GM13976 (cell line): Measurements from ENCODE around the gene RAB3C.
A peak's percentile ranks its signal among the peaks of the same experiment; 100 is the strongest.

Experiments
- DNase-seq: peaks from one replicate; pipeline ENCODE4 v3.0.0; 2012; ENCODE audit warnings: low spot score
- CTCF ChIP-seq: IDR thresholded peaks from 2 replicates; pipeline ENCODE4 v1.5.1; 2012; ENCODE audit warnings: borderline replicate concordance, mild to moderate bottlenecking; ENCODE audit not compliant: insufficient read depth; ENCODE audit errors: extremely low read depth, missing control alignments, control extremely low read depth
- in situ Hi-C: fragments of 300-500 bp; cut with MboI; formaldehyde crosslinking; loops from one replicate; pipeline ENCODE4 v1.12.0; 2022; ENCODE audit warnings: low sequenced_read_pairs, mixed read lengths, inconsistent platforms; ENCODE audit not compliant: unreplicated experiment

Gene RAB3C

GRCh38 chr5:58875599-58875998, 292.7 kb downstream of the RAB3C start:
- in situ Hi-C loops: no loop called here
- no peak for TF ChIP-seq CTCF
- DNase-seq: no peak

- no peak for TF ChIP-seq CTCF
- no peak for DNase-seq
- in situ Hi-C loops: no loop called here
These were observed 302.4 kb downstream of the RAB3C start for GRCh38 chr5:58885260-58885659.

- peak; percentile 69 for DNase-seq
- peak; percentile 76 for TF ChIP-seq CTCF
- in situ Hi-C loops: no loop called here
These were observed 303.7 kb downstream of the RAB3C start for GRCh38 chr5:58886315-58887207.

- no peak for DNase-seq
- in situ Hi-C loops: no loop called here
- TF ChIP-seq CTCF: no peak
These were observed 304.4 kb downstream of the RAB3C start for GRCh38 chr5:58887311-58887710.

- TF ChIP-seq CTCF: no peak
- DNase-seq: no peak
- in situ Hi-C loops: no loop called here
These were observed 305.0 kb downstream of the RAB3C start for GRCh38 chr5:58887721-58888409.

- DNase-seq: no peak
- in situ Hi-C loops: loop anchor here (10.0 kb wide), 2 partner anchors 115 to 285 kb away; no protein-coding TSS in a partner anchor
- no peak for TF ChIP-seq CTCF
These were observed 307.4 kb downstream of the RAB3C start for GRCh38 chr5:58890265-58890664.
